OCI-LY7 (cell line): Measurements from ENCODE around the gene PALLD.

Experiments
- CTCF ChIP-seq: fragments of 200-600 bp; sonication (generic); conservative IDR thresholded peaks from 2 replicates; pipeline ENCODE4 v1.5.1; 2014; ENCODE audit warnings: mild to moderate bottlenecking, antibody characterized with exemption, low read length, moderate library complexity, mixed read lengths
- EZH2phosphoT487 ChIP-seq: fragments of 200-600 bp; sonication (generic); IDR thresholded peaks from 2 replicates; pipeline ENCODE4 v1.6.1; 2018; ENCODE audit warnings: low read depth, borderline replicate concordance, mild to moderate bottlenecking, mixed run types, antibody characterized with exemption, low read length, moderate library complexity, mixed read lengths

- no peak for TF ChIP-seq CTCF
- no peak for TF ChIP-seq EZH2phosphoT487
Measured at GRCh38 chr4:168722391-168722790, 225.5 kb downstream of the PALLD start.
